SK-N-SH (cell line): Measurements from ENCODE around the gene TMTC2. TPM values are rescaled to one million over a fixed set of nuclear protein-coding genes. Genes with fewer than 3 reads are reported as not detected.
"Not testable (repeated sequence)": the region's sequence is repeated elsewhere in the genome, so short reads cannot be mapped to it uniquely, and the experiment has no call there.

ENCODE experiments used
- CTCF ChIA-PET: fragments of 300-600, 350-600 bp; formaldehyde crosslinking; extraction: SDS; loops from one replicate; lab custom pipeline; 2021; lab: Yijun Ruan, JAX
- POLR2A ChIA-PET: fragments of 350-600 bp; sonication (Branson Sonifier 250); formaldehyde crosslinking; extraction: SDS; loops from one replicate; lab custom pipeline; 2020; ENCODE audit warnings: antibody characterized with exemption, inconsistent platforms; lab: Yijun Ruan, JAX
- DNase-seq: peaks from one replicate; pipeline ENCODE4 v3.0.0; 2012
- H2AFZ ChIP-seq: fragments of 200-600 bp; sonication (generic); 2 replicates; pipeline ENCODE4 v1.8.1; 2016; ENCODE audit warnings: antibody characterized with exemption, mild to moderate bottlenecking, low read depth
- H3F3A ChIP-seq: fragments of 200-600 bp; sonication (generic); replicated peaks from 2 replicates; pipeline ENCODE3; 2016; ENCODE audit warnings: antibody characterized with exemption, mild to moderate bottlenecking; ENCODE audit not compliant: insufficient read depth
- H3K27ac ChIP-seq, 2 experiments: fragments of 200-500 bp in 1 of 2; fragments of 200-600 bp in 1 of 2; sonication (Bioruptor generic) in 1 of 2; sonication (generic), shearing (Covaris generic) in 1 of 2; 2 replicates each; pipeline versions ENCODE4 v1.5.1 to v1.6.1; 2014 to 2016; ENCODE audit warnings: low read depth in 2 of 2, inconsistent platforms in 1 of 2, low read length in 1 of 2, mild to moderate bottlenecking in 1 of 2, mixed read lengths in 1 of 2
- H3K27me3 ChIP-seq: fragments of 200-600 bp; sonication (generic), shearing (Covaris generic); 2 replicates; pipeline ENCODE4 v1.6.1; 2016; ENCODE audit warnings: mixed run types; ENCODE audit not compliant: insufficient read depth
- H3K36me3 ChIP-seq, 2 experiments: fragments of 200-500 bp in 1 of 2; fragments of 200-600 bp in 1 of 2; sonication (Bioruptor generic) in 1 of 2; sonication (generic) in 1 of 2; replicated peaks in 1 of 2; 2 replicates each; pipeline versions ENCODE3 to v1.5.1; 2014 to 2016; ENCODE audit warnings: low read length in 1 of 2, mild to moderate bottlenecking in 1 of 2; ENCODE audit not compliant: insufficient read depth in 2 of 2, control insufficient read depth in 1 of 2
- H3K4me1 ChIP-seq, 2 experiments: fragments of 200-500 bp in 1 of 2; fragments of 200-600 bp in 1 of 2; sonication (Bioruptor generic) in 1 of 2; sonication (generic), shearing (Covaris generic) in 1 of 2; 2 replicates each; pipeline versions ENCODE4 v1.5.1 to v1.6.1; 2014 to 2016; ENCODE audit warnings: low read depth in 1 of 2, low read length in 1 of 2, mixed run types in 1 of 2; ENCODE audit not compliant: insufficient read depth in 2 of 2, control insufficient read depth in 1 of 2
- H3K4me2 ChIP-seq: fragments of 200-600 bp; sonication (generic), shearing (Covaris generic); 2 replicates; pipeline ENCODE4 v1.6.1; 2017; ENCODE audit warnings: mixed run types
- H3K4me3 ChIP-seq, 2 experiments: fragments of 200-500 bp in 1 of 2; fragments of 200-600 bp in 1 of 2; sonication (Bioruptor generic) in 1 of 2; sonication (generic), shearing (Covaris generic) in 1 of 2; 2 replicates each; pipeline versions ENCODE4 v1.5.1 to v1.8.1; 2014 to 2016; ENCODE audit warnings: low read depth in 2 of 2, inconsistent platforms in 1 of 2, low read length in 1 of 2, mild to moderate bottlenecking in 1 of 2, mixed read lengths in 1 of 2, moderate library complexity in 1 of 2
- H3K79me2 ChIP-seq: fragments of 200-600 bp; sonication (generic); 2 replicates; pipeline ENCODE4 v1.8.1; 2017; ENCODE audit warnings: mild to moderate bottlenecking; ENCODE audit not compliant: insufficient read depth
- H3K9ac ChIP-seq: fragments of 200-600 bp; sonication (generic); 2 replicates; pipeline ENCODE4 v1.6.1; 2017; ENCODE audit warnings: mixed run types
- H3K9me2 ChIP-seq: fragments of 200-600 bp; sonication (generic); 2 replicates; pipeline ENCODE4 v1.6.1; 2017; ENCODE audit warnings: mixed run types
- H3K9me3 ChIP-seq: fragments of 200-600 bp; sonication (generic); 2 replicates; pipeline ENCODE4 v1.6.1; 2017; ENCODE audit warnings: mixed run types, mild to moderate bottlenecking, moderate library complexity
- H4K20me1 ChIP-seq: fragments of 200-600 bp; sonication (generic); 2 replicates; pipeline ENCODE4 v1.6.1; 2017; ENCODE audit warnings: mild to moderate bottlenecking, mixed run types; ENCODE audit not compliant: insufficient read depth
- EP300 ChIP-seq, 2 experiments: IDR thresholded peaks; 2 replicates each; pipeline versions ENCODE4 v1.4.0 to v1.6.1; 2012; ENCODE audit warnings: borderline replicate concordance in 1 of 2, low read depth in 1 of 2, low read length in 1 of 2
- FOSL2 ChIP-seq: IDR thresholded peaks from 2 replicates; pipeline ENCODE4 v1.4.0; 2012; ENCODE audit warnings: low read depth, mild to moderate bottlenecking, moderate library complexity, borderline replicate concordance
- FOXJ3 ChIP-seq: sonication (generic); formaldehyde crosslinking; IDR thresholded peaks from 2 replicates; pipeline ENCODE4 v1.5.1; 2020; ENCODE audit warnings: mild to moderate bottlenecking, missing genetic modification reagents
- FOXM1 ChIP-seq: IDR thresholded peaks from 2 replicates; pipeline ENCODE4 v1.4.0; 2012; ENCODE audit warnings: low read depth, mild to moderate bottlenecking
- GATA2 ChIP-seq: sonication (generic); formaldehyde crosslinking; IDR thresholded peaks from 2 replicates; pipeline ENCODE4 v1.5.0; 2020; ENCODE audit warnings: mild to moderate bottlenecking, missing genetic modification reagents
- IRF3 ChIP-seq: fragments of 150-350 bp; IDR thresholded peaks from 2 replicates; pipeline ENCODE4 v1.6.1; 2016; ENCODE audit warnings: mild to moderate bottlenecking, low read depth, low read length
- JUND ChIP-seq: IDR thresholded peaks from 2 replicates; pipeline ENCODE4 v1.4.0; 2012
- MAX ChIP-seq: IDR thresholded peaks from 2 replicates; pipeline ENCODE4 v1.4.0; 2012; ENCODE audit warnings: low read depth
- MEF2A ChIP-seq: IDR thresholded peaks from 2 replicates; pipeline ENCODE4 v1.4.0; 2012; ENCODE audit warnings: low read depth, borderline replicate concordance
- MXI1 ChIP-seq: IDR thresholded peaks from 2 replicates; pipeline ENCODE4 v1.6.1; 2012; ENCODE audit warnings: mild to moderate bottlenecking, low read depth, low read length, improper control_type of control experiment
- NFIC ChIP-seq: IDR thresholded peaks from 2 replicates; pipeline ENCODE4 v1.4.0; 2012; ENCODE audit warnings: borderline replicate concordance
- RFX5 ChIP-seq: IDR thresholded peaks from 2 replicates; pipeline ENCODE4 v1.6.1; 2012; ENCODE audit warnings: mild to moderate bottlenecking, improper control_type of control experiment, low read length
- RXRA ChIP-seq: IDR thresholded peaks from 2 replicates; pipeline ENCODE4 v1.4.0; 2012; ENCODE audit warnings: low read depth, mild to moderate bottlenecking, borderline replicate concordance
- SIN3A ChIP-seq: IDR thresholded peaks from 2 replicates; pipeline ENCODE4 v1.6.1; 2012; ENCODE audit warnings: low read depth, mild to moderate bottlenecking, low read length, moderate library complexity, borderline replicate concordance
- TAF1 ChIP-seq: IDR thresholded peaks from 2 replicates; pipeline ENCODE4 v1.6.1; 2012; ENCODE audit warnings: low read depth, mild to moderate bottlenecking, low read length, moderate library complexity, borderline replicate concordance
- TCF12 ChIP-seq: IDR thresholded peaks from 2 replicates; pipeline ENCODE4 v1.4.0; 2012
- USF1 ChIP-seq: IDR thresholded peaks from 2 replicates; pipeline ENCODE4 v1.4.0; 2012; ENCODE audit warnings: low read depth, borderline replicate concordance
- YY1 ChIP-seq: IDR thresholded peaks from 2 replicates; pipeline ENCODE4 v1.4.0; 2012; ENCODE audit warnings: low read depth, mild to moderate bottlenecking
- WGBS: methylation state at CpG from one replicate; pipeline ENCODE4 v1.1.6; 2017; ENCODE audit warnings: low lambda C conversion rate; 5-methylcytosine and 5-hydroxymethylcytosine counted together
- polyA plus RNA-seq, 3 experiments: library from polyadenylated mRNA; depleted of rRNA; stranded (reverse); fragments of >200 nt; gene quantifications; 2 replicates each; pipeline ENCODE4 v1.2.3, GENCODE V29; 2012

The TMTC2 gene
- polyA plus RNA-seq, 1 of the 3 experiments (the other 2 are of a cell fraction), result 4.1 TPM

GRCh38 chr12:82760423-82760822 lies 73.7 kb downstream of the TMTC2 start (continued):
- TF ChIP-seq RXRA (no peak), NFIC (no peak), FOXJ3 (CRISPR knock-in tag) (no peak)

DNA sequence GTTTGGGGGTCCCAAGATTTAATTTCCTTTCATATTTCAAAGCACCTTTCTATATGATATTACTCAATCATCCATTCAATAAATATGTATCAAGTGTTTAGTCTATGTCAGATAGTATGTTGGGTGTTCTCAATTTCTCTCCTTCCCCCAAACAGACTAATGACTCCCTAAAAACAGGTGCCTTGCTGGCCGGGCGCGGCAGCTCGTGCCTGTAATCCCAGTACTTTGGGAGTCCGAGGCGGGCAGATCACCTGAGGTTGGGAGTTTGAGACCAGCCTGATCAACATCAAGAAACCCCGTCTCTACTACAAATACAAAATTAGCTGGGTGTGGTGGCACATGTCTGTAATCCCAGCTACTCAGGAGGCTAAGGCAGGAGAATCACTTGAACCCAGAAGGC lies 78.5 kb downstream of the TMTC2 start:
- H3K79me2 ChIP-seq, H4K20me1 ChIP-seq, H3K4me2 ChIP-seq, H3K27ac ChIP-seq, DNase-seq, H3K9me3 ChIP-seq, POLR2A ChIA-PET, H2AFZ ChIP-seq, H3K9ac ChIP-seq, H3F3A ChIP-seq, H3K4me3 ChIP-seq, H3K36me3 ChIP-seq, H3K9me2 ChIP-seq, H3K27me3 ChIP-seq: not testable (repeated sequence)
- peaks cover 0 to 14% of the 10 kb centered on the region in 2 experiments; a peak in 1 of 4 replicates for H3K4me1 ChIP-seq
- 95% methylated on average over 7 of the region's 7 CpGs for WGBS
- CTCF ChIA-PET, result interaction anchor here (1.0 to 1.9 kb wide), 2 partner anchors 15 to 79 kb away, joined by 3 to 5 read pairs; partner anchors contain the start of gene TMTC2

GRCh38 chr12:82765971-82766705 lies 79.4 kb downstream of the TMTC2 start:
- Histone ChIP-seq H3K9me3 (no peaks in the 10 kb centered on the region), H3K9me2 (no peaks in the 10 kb centered on the region), H2AFZ (no peak overlapping the region), H3K27me3 (no peaks in the 10 kb centered on the region), H3K36me3 (no peaks in the 10 kb centered on the region), H3K27ac (no peak overlapping the region), H3K4me2 (no peak overlapping the region), H3K4me1 (peaks cover 0 to 11% of the 10 kb centered on the region in 2 experiments; a peak in 1 of 4 replicates), H4K20me1 (no peaks in the 10 kb centered on the region), H3K79me2 (no peaks in the 10 kb centered on the region), H3K9ac (no peak overlapping the region), H3F3A (no peaks in the 10 kb centered on the region), H3K4me3 (no peak overlapping the region)
- 93% methylated on average over 5 of the region's 5 CpGs for WGBS
- DNase-seq, result no peak
- POLR2A ChIA-PET, result no interaction called here
- no peak for TF ChIP-seq MEF2A
- no peak for TF ChIP-seq SIN3A
- TF ChIP-seq YY1, result no peak
- no peak for TF ChIP-seq MAX
- no peak for TF ChIP-seq FOXM1
- TF ChIP-seq EP300 (IDR thresholded peaks at IDR 0.05; ENCODE audit: borderline replicate concordance in 1 of 2, low read depth in 1 of 2, low read length in 1 of 2), result no peak
- CTCF ChIA-PET, result interaction anchor here (0.9 to 1.4 kb wide), 4 partner anchors 8 to 382 kb away, joined by 3 to 5 read pairs (median 4); no protein-coding TSS in a partner anchor

DNA sequence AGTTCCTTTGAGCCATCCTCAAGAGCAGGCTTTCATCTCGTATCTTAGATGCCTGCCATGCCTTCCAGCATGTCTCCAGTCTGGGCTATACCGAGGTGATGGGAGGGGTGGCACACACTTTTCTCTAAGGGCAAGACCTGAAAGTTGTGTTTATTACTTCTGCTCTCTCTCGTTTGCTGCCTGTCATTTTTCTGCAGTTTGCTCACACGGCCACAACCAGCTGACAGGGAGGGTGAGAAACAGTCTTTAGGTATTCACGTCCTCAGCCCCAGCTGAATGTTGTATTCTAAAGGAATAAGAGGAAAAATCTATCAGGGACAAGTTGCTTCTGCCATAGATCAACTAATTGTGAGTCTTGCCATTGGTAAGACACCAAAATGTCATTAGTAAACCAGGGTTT lies 88.0 kb downstream of the TMTC2 start:
- Histone ChIP-seq H2AFZ (no peak overlapping the region), H3K4me1 (no peaks in the 10 kb centered on the region), H3K4me2 (no peak overlapping the region), H3K27ac (no peak overlapping the region), H3K27me3 (no peaks in the 10 kb centered on the region), H3K9ac (no peak overlapping the region), H3K9me3 (no peaks in the 10 kb centered on the region), H4K20me1 (no peaks in the 10 kb centered on the region), H3K36me3 (no peaks in the 10 kb centered on the region)
- CTCF ChIA-PET, result interaction anchor here (1.0 kb wide), 1 partner anchor 15 kb away, joined by 3 read pairs; no protein-coding TSS in a partner anchor
- 81% methylated on average over 5 of the region's 5 CpGs for WGBS
- POLR2A ChIA-PET, result no interaction called here
- TF ChIP-seq NFIC (no peak), TCF12 (no peak), FOXM1 (no peak), IRF3 (no peak), RFX5 (no peak), TAF1 (no peak), YY1 (no peak), MXI1 (no peak), FOSL2 (no peak), GATA2 (CRISPR knock-in tag) (no peak), JUND (no peak), SIN3A (no peak), USF1 (no peak)
- TF ChIP-seq, all 33 proteins: peak for 0
- Histone ChIP-seq H3K9me2 (no peaks in the 10 kb centered on the region), H3F3A (no peaks in the 10 kb centered on the region), H3K79me2 (no peaks in the 10 kb centered on the region), H3K4me3 (no peak overlapping the region)
- DNase-seq, result no peak
